ENCODE measurements around the gene KRT17.
A peak's percentile ranks its signal among the peaks of the same experiment; 100 is the strongest.

KRT17 gene

DNA sequence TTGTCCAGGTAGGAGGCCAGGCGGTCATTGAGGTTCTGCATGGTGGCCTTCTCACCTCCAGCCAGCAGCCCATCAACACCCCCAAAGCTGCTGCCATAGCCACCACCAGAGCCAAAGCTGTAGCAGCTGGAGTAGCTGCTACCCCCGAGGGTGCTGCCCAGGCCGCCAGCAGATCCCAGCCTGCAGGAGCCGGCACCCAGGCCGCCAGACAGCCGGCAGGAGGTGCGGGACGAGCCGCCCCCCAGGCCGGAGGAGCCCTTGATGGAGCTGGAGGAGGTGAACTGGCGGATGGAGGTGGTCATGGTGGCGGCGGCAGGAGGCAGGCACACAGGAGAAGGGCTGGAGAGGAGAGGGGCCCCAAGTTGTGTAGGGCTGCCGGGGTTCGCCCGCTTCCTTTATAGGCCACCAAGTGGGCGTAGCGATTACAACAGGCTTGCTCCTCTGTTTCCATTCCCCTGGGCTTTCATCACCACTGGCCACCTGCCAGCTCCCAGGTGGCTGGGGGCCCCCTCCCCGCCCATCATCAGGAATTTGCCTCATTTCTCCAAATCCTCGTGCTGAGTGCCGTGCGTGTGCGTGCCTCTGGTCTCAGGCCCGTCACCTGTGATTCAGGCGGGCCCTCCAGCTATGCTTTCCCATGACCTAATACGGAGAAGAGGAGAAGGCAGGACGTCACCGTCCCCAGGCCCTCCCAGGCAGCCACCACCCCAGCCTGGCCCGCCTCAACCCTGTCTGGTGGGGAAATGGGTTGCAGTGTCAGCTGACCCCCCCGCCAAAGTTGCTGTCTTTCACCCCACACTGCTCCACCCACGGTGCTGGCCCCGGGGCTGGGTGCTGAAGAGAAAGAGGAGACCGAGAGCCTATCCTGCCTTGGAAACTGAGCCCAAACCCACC lies at the start of gene KRT17:
TSS of gene KRT17 (minus strand) at position 368 of the 894 bp plus-strand sequence. CDS start at position 302, 66 bp downstream.
- TF ChIP-seq, protein P1, sequence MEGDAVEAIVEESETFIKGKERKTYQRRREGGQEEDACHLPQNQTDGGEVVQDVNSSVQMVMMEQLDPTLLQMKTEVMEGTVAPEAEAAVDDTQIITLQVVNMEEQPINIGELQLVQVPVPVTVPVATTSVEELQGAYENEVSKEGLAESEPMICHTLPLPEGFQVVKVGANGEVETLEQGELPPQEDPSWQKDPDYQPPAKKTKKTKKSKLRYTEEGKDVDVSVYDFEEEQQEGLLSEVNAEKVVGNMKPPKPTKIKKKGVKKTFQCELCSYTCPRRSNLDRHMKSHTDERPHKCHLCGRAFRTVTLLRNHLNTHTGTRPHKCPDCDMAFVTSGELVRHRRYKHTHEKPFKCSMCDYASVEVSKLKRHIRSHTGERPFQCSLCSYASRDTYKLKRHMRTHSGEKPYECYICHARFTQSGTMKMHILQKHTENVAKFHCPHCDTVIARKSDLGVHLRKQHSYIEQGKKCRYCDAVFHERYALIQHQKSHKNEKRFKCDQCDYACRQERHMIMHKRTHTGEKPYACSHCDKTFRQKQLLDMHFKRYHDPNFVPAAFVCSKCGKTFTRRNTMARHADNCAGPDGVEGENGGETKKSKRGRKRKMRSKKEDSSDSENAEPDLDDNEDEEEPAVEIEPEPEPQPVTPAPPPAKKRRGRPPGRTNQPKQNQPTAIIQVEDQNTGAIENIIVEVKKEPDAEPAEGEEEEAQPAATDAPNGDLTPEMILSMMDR (IDR thresholded peaks at IDR 0.05; ENCODE audit: control insufficient read depth, insufficient read depth, low read depth, low read length, missing control alignments) = no peak
- DNase-seq (ENCODE audit: low read depth) = no peak
- H3K4me3 ChIP-seq (ENCODE audit: control insufficient read depth, low read depth, low read length) = no peak within 1 kb of the TSS

DNA sequence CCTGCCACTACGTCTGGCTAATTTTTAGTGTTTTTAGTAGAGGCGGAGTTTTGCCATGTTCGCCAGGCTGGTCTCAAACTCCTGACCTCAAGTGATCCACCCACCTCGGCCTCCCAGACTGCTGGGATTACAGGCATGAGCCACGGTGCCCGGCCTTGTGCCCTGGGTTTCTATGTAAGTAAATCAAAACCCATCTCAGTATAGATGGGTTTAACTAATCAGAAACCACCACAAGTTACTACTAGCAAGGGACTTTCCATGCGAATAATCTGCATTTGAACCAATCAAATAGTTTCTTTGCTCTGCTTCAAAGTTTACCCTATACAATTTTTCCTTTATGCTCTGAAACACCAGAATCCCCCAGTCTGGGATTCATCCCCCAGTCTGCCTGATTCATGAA lies 47.8 kb upstream of the KRT17 start:
- TF ChIP-seq, protein P1 (IDR thresholded peaks at IDR 0.05; ENCODE audit: control insufficient read depth, insufficient read depth, low read depth, low read length, missing control alignments) = no peak
- no peak overlapping the region for H3K4me3 ChIP-seq (ENCODE audit: control insufficient read depth, low read depth, low read length)
- DNase-seq (ENCODE audit: low read depth) = no peak

DNA sequence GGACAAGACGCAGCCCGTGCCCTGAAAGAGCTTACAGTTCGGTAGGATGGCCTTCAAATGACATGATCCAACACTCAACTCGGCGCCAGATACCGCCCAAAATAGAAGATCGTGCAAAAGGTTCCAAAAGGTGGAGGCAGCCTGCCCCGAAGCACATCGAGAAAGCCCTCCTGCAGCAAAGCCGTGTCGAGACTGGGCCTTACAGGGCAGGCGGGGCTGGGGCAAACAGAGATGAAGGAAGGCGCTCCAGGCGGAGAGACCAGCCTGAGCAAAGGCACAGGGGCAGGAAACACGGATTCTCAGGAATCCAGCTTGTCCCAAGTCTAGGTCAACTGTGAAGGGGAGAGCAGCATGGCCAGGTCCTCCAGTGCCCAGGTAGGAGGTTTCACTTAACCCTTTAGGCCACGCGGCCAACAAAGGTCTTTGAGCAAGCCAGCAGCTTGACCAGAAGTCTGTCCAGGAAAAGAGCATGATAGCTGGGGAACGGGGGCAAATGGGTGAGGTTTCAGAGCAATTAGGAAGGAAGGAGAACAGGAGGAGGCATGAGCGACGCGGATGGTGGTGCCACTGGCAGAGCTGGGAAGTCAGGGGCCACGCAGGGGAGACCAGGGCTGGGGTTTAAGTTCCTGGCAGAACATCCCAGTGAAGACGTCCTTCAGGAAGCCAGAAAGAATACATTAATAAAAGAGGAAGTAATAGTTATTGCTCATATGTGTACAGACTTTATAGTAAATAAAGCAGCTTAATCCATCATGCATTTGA lies 43.1 kb upstream of the KRT17 start:
- DNase-seq (ENCODE audit: low read depth) = no peak
- TF ChIP-seq, protein P1 (IDR thresholded peaks at IDR 0.05; ENCODE audit: control insufficient read depth, insufficient read depth, low read depth, low read length, missing control alignments) = no peak
- no peak overlapping the region for H3K4me3 ChIP-seq (ENCODE audit: control insufficient read depth, low read depth, low read length)

DNA sequence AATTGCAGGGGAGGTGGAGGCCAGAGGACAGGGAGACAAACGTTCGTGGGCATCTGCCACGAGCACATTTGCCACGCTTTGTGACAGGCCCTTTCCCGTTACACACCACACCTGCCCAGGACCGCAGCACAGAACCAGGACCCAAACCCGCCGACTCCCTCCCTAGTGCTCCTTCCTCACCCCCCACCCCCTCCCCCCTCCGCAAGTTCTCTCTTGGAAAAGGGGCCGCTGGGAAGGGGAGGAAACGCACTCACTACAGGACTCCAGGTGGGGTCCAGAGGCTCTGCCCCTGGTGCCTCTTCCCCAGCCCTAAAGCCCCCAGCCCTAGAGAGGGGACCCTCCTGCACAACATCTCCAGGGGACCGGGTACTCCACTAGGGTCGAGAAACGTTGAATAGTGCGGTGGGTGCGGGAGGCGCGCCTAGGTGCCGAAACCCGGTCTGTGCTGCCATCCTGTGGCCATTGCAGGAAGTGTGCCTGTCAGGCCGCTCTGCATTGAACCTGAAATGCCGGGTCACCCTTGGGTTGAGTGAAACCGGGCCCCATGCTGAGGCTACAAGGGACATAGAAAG lies 42.4 kb upstream of the KRT17 start:
- H3K4me3 ChIP-seq (ENCODE audit: control insufficient read depth, low read depth, low read length) = peak overlapping the region; percentile 42
- DNase-seq (ENCODE audit: low read depth) = no peak
- TF ChIP-seq, protein P1 (IDR thresholded peaks at IDR 0.05; ENCODE audit: control insufficient read depth, insufficient read depth, low read depth, low read length, missing control alignments) = peak; percentile 94

DNA sequence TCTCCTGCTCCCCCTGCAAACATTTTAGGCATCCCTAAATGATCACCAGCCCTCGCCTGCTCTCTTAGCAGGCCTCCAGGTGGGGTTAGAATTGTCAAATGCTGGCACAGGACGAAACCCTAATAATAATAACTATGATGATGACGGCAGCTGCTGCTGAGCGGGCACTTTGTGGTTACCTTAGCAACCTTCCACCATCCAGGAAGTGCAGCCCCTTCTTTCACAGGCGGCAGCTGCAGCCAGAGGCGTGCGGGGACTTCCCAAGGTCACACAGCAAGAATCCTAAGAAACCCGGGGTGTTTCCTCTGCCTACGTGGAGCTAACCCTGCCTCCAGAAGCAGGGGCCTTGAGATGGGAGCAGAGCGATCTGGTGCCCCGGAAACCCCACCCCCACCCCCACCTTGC lies 41.9 kb upstream of the KRT17 start:
- no peak overlapping the region; the same call in 1 of the 2 replicates for H3K4me3 ChIP-seq (ENCODE audit: control insufficient read depth, low read depth, low read length)
- TF ChIP-seq, protein P1 (IDR thresholded peaks at IDR 0.05; ENCODE audit: control insufficient read depth, insufficient read depth, low read depth, low read length, missing control alignments) = no peak
- no peak for DNase-seq (ENCODE audit: low read depth)

DNA sequence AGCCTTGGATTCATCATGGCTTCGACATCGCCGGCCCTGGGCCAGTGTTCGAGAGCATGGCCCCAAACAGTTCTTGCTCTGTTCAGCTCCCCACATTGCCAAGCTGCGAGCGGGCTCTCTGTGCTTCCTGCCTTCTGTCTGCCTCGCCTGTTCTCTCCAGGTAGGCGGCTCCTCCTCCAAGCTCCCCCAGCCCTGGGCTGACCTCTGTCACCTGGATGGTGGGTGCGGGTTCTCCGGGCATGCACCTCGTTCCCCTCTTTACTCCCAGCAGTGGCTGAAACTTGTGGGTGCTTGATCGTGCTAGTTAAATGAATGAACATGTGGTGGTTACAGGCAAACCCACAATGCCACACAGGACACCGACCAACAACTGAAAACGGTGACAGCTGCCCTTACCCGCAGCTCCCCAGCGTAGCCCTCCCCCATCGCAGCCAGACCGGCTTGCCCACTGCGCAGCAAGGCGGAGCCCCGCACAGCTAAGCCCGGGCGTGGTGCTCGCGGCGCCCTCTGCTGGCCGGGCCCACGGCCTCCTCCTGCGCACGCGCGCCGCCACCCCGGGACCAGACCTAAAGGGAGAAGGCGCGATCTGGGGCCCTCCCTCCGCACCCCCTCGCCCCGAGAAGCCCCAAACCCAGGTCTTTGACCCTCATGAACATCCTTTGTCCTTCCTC lies 41.3 kb upstream of the KRT17 start:
- TF ChIP-seq, protein P1 (IDR thresholded peaks at IDR 0.05; ENCODE audit: control insufficient read depth, insufficient read depth, low read depth, low read length, missing control alignments) = peak; percentile 73
- DNase-seq (ENCODE audit: low read depth) = no peak
- H3K4me3 ChIP-seq (ENCODE audit: control insufficient read depth, low read depth, low read length) = peak overlapping the region; percentile 34
